ENCODE measurements around the gene C1QL2. TPM values are rescaled to one million over a fixed set of nuclear protein-coding genes. Genes with fewer than 3 reads are reported as not detected.
A peak's percentile ranks its signal among the peaks of the same experiment; 100 is the strongest.

C1QL2 gene
- total RNA-seq, 1 experiment from 2014 or later = 1.5 TPM

DNA sequence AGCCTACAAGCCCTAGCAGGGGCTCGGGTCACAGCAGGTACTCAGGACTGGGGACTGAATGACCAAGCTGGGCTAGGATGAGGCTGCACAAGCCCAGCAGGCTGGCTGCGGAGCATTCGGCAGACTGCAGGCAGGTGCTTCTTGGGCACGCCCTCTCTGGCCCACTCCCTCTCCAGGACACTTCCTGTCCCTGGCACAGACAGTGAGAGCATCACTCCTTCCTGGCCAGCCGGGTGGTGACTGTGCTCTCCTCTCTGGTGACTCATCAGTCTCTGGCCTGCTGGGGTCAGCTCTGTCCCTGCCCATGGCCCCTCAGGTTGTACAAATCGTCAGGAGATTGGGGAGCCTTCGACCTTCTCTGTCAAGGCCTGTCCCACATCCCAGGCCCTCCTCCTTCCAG lies 22.5 kb downstream of the C1QL2 start:
- no peaks in the 10 kb centered on the region for H3K4me1 ChIP-seq (ENCODE audit: insufficient read depth, low read length, poor library complexity, severe bottlenecking)
- intact Hi-C loops (cut with micrococcal nuclease; ENCODE audit: unreplicated experiment) = no loop called here
- no peak for DNase-seq (ENCODE audit: low spot score)
- no peaks in the 10 kb centered on the region for H3K36me3 ChIP-seq (ENCODE audit: insufficient read depth, low read length, poor library complexity, severe bottlenecking)
- TF ChIP-seq, protein P1, sequence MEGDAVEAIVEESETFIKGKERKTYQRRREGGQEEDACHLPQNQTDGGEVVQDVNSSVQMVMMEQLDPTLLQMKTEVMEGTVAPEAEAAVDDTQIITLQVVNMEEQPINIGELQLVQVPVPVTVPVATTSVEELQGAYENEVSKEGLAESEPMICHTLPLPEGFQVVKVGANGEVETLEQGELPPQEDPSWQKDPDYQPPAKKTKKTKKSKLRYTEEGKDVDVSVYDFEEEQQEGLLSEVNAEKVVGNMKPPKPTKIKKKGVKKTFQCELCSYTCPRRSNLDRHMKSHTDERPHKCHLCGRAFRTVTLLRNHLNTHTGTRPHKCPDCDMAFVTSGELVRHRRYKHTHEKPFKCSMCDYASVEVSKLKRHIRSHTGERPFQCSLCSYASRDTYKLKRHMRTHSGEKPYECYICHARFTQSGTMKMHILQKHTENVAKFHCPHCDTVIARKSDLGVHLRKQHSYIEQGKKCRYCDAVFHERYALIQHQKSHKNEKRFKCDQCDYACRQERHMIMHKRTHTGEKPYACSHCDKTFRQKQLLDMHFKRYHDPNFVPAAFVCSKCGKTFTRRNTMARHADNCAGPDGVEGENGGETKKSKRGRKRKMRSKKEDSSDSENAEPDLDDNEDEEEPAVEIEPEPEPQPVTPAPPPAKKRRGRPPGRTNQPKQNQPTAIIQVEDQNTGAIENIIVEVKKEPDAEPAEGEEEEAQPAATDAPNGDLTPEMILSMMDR (conservative IDR thresholded peaks at IDR 0.05; ENCODE audit: low read depth, low read length) = no peak
- peak; percentile 12 for TF ChIP-seq EZH2 (IDR thresholded peaks at IDR 0.05; ENCODE audit: borderline replicate concordance, low read depth, low read length, poor library complexity, severe bottlenecking)
- ChIA-PET POLR2A (ENCODE audit: low non-redundant PET) (no interaction called here), CTCF (interaction anchor here (0.6 kb wide), 1 partner anchor 10 kb away, joined by 4 read pairs; no protein-coding TSS in a partner anchor)
- H3K4me3 ChIP-seq (ENCODE audit: low read depth, low read length, poor library complexity, severe bottlenecking) = no peak overlapping the region
- no TSS peak for BruUV-seq (replicated peaks)
- H3K9me3 ChIP-seq (ENCODE audit: low read depth, low read length, poor library complexity, severe bottlenecking) = no peaks in the 10 kb centered on the region
- H3K27ac ChIP-seq (ENCODE audit: low read depth, low read length, poor library complexity, severe bottlenecking) = no peak overlapping the region
- H3K27me3 ChIP-seq (replicated peaks; ENCODE audit: insufficient read depth, low read depth, low read length, poor library complexity) = peaks cover 64% of the 10 kb centered on the region

- CTCF ChIA-PET = no interaction called here
- no TSS peak for BruUV-seq (replicated peaks)
Measured at GRCh38 chr2:119134775-119135174, 23.8 kb downstream of the C1QL2 start.

GRCh38 chr2:119126650-119127049 lies 31.9 kb downstream of the C1QL2 start:
- peak; percentile 28 for DNase-seq (ENCODE audit: low spot score)
- Histone ChIP-seq H3K4me1 (ENCODE audit: insufficient read depth, low read length, poor library complexity, severe bottlenecking) (no peaks in the 10 kb centered on the region), H3K27me3 (replicated peaks; ENCODE audit: insufficient read depth, low read depth, low read length, poor library complexity) (peaks cover 2% of the 10 kb centered on the region), H3K36me3 (ENCODE audit: insufficient read depth, low read length, poor library complexity, severe bottlenecking) (no peaks in the 10 kb centered on the region), H3K27ac (ENCODE audit: low read depth, low read length, poor library complexity, severe bottlenecking) (no peak overlapping the region), H3K9me3 (ENCODE audit: low read depth, low read length, poor library complexity, severe bottlenecking) (no peaks in the 10 kb centered on the region), H3K4me3 (ENCODE audit: low read depth, low read length, poor library complexity, severe bottlenecking) (no peak overlapping the region)
- intact Hi-C loops (cut with micrococcal nuclease; ENCODE audit: unreplicated experiment) = no loop called here
- TF ChIP-seq EZH2 (IDR thresholded peaks at IDR 0.05; ENCODE audit: borderline replicate concordance, low read depth, low read length, poor library complexity, severe bottlenecking) = no peak
- TF ChIP-seq, protein P1 (conservative IDR thresholded peaks at IDR 0.05; ENCODE audit: low read depth, low read length) = peak; percentile 66
- ChIA-PET POLR2A (ENCODE audit: low non-redundant PET) (no interaction called here), CTCF (no interaction called here)
- BruUV-seq (replicated peaks) = no TSS peak

More at GRCh38 chr2:119134775-119135174, 23.8 kb downstream of the C1QL2 start:
- no peak for DNase-seq (ENCODE audit: low spot score)
- Histone ChIP-seq H3K4me1 (ENCODE audit: insufficient read depth, low read length, poor library complexity, severe bottlenecking) (no peaks in the 10 kb centered on the region), H3K9me3 (ENCODE audit: low read depth, low read length, poor library complexity, severe bottlenecking) (no peaks in the 10 kb centered on the region), H3K27ac (ENCODE audit: low read depth, low read length, poor library complexity, severe bottlenecking) (no peak overlapping the region), H3K36me3 (ENCODE audit: insufficient read depth, low read length, poor library complexity, severe bottlenecking) (no peaks in the 10 kb centered on the region), H3K4me3 (ENCODE audit: low read depth, low read length, poor library complexity, severe bottlenecking) (no peak overlapping the region), H3K27me3 (replicated peaks; ENCODE audit: insufficient read depth, low read depth, low read length, poor library complexity) (peaks cover 57% of the 10 kb centered on the region)
- TF ChIP-seq, protein P1 (conservative IDR thresholded peaks at IDR 0.05; ENCODE audit: low read depth, low read length) = no peak
- no peak for TF ChIP-seq EZH2 (IDR thresholded peaks at IDR 0.05; ENCODE audit: borderline replicate concordance, low read depth, low read length, poor library complexity, severe bottlenecking)
- intact Hi-C loops (cut with micrococcal nuclease; ENCODE audit: unreplicated experiment) = no loop called here
- POLR2A ChIA-PET (ENCODE audit: low non-redundant PET) = no interaction called here

Data from A673 (cell line).